MCF 10A (cell line): ENCODE results near the gene POU2F2. TPM values are rescaled to one million over a fixed set of nuclear protein-coding genes. Genes with fewer than 3 reads are reported as not detected.
A peak's percentile ranks its signal among the peaks of the same experiment; 100 is the strongest.

Source experiments
- BruUV-seq: library from RNA; stranded (reverse); fragments of 400-500 nt; replicated peaks from 2 replicates; lab custom pipeline; 2021; lab: Mats Ljungman, UMichigan
- CTCF ChIA-PET: fragments of 300-600 bp; sonication (Branson Sonifier 250); formaldehyde crosslinking; extraction: SDS; loops from one replicate; lab custom pipeline; 2021; ENCODE audit warnings: antibody characterized with exemption, inconsistent platforms; lab: Yijun Ruan, JAX
- POLR2A ChIA-PET: fragments of 300-600, 350-650 bp; sonication (Branson Sonifier 250); formaldehyde crosslinking; extraction: SDS; loops from one replicate; lab custom pipeline; 2020; ENCODE audit warnings: antibody characterized with exemption, inconsistent platforms; lab: Yijun Ruan, JAX
- DNase-seq: peaks from one replicate; pipeline ENCODE4 v3.0.0-alpha.2; 2018; ENCODE audit not compliant: unreplicated experiment
- H3K27ac Mint-ChIP-seq: one replicate; pipeline ENCODE4 v1.8.0; 2022; ENCODE audit warnings: mild to moderate bottlenecking, low read depth, mixed read lengths; ENCODE audit not compliant: unreplicated experiment
- H3K27me3 Mint-ChIP-seq: one replicate; pipeline ENCODE4 v1.8.0; 2022; ENCODE audit warnings: mixed read lengths; ENCODE audit not compliant: insufficient read depth, unreplicated experiment
- H3K36me3 Mint-ChIP-seq: one replicate; pipeline ENCODE4 v1.8.0; 2022; ENCODE audit warnings: mild to moderate bottlenecking, moderate library complexity, mixed read lengths; ENCODE audit not compliant: insufficient read depth, unreplicated experiment
- H3K4me1 Mint-ChIP-seq: one replicate; pipeline ENCODE4 v1.8.0; 2022; ENCODE audit warnings: mixed read lengths; ENCODE audit not compliant: insufficient read depth, unreplicated experiment
- H3K4me3 Mint-ChIP-seq: one replicate; pipeline ENCODE4 v1.8.0; 2022; ENCODE audit warnings: mild to moderate bottlenecking, moderate library complexity, mixed read lengths; ENCODE audit not compliant: unreplicated experiment
- H3K9me3 Mint-ChIP-seq: one replicate; pipeline ENCODE4 v1.8.0; 2022; ENCODE audit warnings: mixed read lengths; ENCODE audit not compliant: unreplicated experiment
- CTCF ChIP-seq: fragments of 200-600 bp; IDR thresholded peaks from one replicate; pipeline ENCODE4 v1.8.0; 2022; ENCODE audit warnings: antibody characterized with exemption, mild to moderate bottlenecking; ENCODE audit not compliant: unreplicated experiment
- intact Hi-C: fragments of 100-400 bp; cut with micrococcal nuclease; formaldehyde crosslinking; loops from 2 replicates; pipeline ENCODE4 v1.14.1; 2022
- total RNA-seq: library from RNA; stranded (reverse); gene quantifications from 2 replicates; pipeline ENCODE4 v1.2.3, GENCODE V29; 2022

The POU2F2 gene
- total RNA-seq, 1 experiment from 2014 or later = 0.70 TPM

DNA sequence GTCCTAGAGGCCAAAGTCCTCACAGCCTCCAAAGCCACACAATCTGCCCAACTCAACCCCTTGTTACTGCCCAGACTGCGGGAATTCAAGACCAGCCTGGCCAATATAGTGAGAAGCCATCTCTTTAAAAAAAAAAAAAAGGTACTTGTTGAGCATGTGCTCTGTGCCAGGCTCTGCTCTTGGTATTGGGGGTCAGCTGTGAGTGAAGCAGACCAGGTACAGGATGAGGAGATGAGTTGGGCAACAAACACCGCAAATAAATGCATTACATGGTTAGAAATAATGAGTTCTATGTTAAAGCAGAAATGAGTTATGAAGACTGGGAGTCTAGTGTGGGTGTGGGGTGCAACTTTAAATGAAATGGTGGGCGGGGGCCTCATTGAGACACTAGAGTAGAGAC is 72.1 kb downstream of the POU2F2 start:
- Mint-ChIP-seq H3K36me3 (no peaks in the 10 kb centered on the region), H3K4me3 (no peak overlapping the region), H3K9me3 (no peaks in the 10 kb centered on the region), H3K4me1 (no peaks in the 10 kb centered on the region), H3K27me3 (no peaks in the 10 kb centered on the region), H3K27ac (peak overlapping the region; percentile 59)
- no TSS peak for BruUV-seq
- POLR2A ChIA-PET = interaction anchor here (0.7 to 1.1 kb wide), 2 partner anchors 8 to 16 kb away, joined by 3 read pairs; partner anchors contain the start of gene ZNF574
- TF ChIP-seq CTCF = no peak
- CTCF ChIA-PET = interaction anchor here (0.6 to 1.5 kb wide), 2 partner anchors 21 to 48 kb away, joined by 3 read pairs; no protein-coding TSS in a partner anchor
- no peak for DNase-seq
- intact Hi-C loops = no loop called here

DNA sequence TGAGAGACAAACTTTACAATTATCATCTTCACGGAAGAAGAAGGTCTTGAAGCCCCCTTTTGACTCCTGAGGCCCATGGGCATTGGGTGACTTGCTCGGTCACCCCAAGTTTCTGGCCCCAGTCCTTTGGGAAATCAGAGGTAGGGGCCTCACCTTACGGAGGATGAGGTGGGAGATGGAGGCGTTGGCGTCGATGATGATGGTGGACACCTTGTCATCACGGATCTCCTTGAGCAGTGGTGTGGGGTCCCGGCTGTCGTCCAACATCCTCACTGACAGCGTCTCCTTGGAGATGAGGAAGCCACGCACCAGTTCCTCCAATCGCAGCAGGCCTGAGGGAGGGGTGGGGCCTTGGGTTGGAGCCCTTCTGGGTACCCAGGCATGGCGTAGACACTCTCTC is 73.0 kb downstream of the POU2F2 start:
- H3K27ac Mint-ChIP-seq = no peak overlapping the region
- peaks cover under 1% of the 10 kb centered on the region for H3K4me1 Mint-ChIP-seq
- no peak for DNase-seq
- H3K4me3 Mint-ChIP-seq = no peak overlapping the region
- H3K36me3 Mint-ChIP-seq = no peaks in the 10 kb centered on the region
- no peak for TF ChIP-seq CTCF
- BruUV-seq = no TSS peak
- ChIA-PET CTCF (interaction anchor here (1.5 kb wide), 1 partner anchor 49 kb away, joined by 3 read pairs; no protein-coding TSS in a partner anchor), POLR2A (no interaction called here)
- H3K27me3 Mint-ChIP-seq = no peaks in the 10 kb centered on the region
- no peaks in the 10 kb centered on the region for H3K9me3 Mint-ChIP-seq
- intact Hi-C loops = no loop called here

DNA sequence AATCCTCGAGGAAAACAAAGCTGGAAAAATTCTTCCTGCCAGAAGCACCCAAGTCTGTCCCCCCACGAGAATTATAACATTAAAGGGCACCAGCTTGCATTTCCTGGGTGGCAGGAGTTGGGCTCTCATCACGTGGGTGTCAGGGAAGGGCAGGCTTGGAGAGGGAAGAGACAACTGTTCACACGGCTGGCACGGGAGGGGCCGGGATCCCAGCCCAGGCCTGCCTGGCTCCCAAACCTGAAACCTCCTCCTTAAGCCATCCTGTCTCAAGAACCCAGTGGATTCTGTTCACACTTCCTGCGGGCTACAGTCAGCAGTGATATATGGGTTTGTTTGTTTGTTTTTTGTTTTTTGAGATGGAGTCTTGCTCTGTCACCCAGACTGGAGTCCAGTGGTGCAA is 74.4 kb downstream of the POU2F2 start:
- no peak for DNase-seq
- Mint-ChIP-seq H3K4me1 (peaks cover 7% of the 10 kb centered on the region), H3K27ac (no peak overlapping the region), H3K4me3 (no peak overlapping the region), H3K27me3 (no peaks in the 10 kb centered on the region), H3K9me3 (no peaks in the 10 kb centered on the region), H3K36me3 (no peaks in the 10 kb centered on the region)
- intact Hi-C loops = no loop called here
- no TSS peak for BruUV-seq
- CTCF ChIA-PET = interaction anchor here (0.6 to 0.7 kb wide), 2 partner anchors 122 to 186 kb away, joined by 3 read pairs; no protein-coding TSS in a partner anchor
- POLR2A ChIA-PET = no interaction called here
- no peak for TF ChIP-seq CTCF

DNA sequence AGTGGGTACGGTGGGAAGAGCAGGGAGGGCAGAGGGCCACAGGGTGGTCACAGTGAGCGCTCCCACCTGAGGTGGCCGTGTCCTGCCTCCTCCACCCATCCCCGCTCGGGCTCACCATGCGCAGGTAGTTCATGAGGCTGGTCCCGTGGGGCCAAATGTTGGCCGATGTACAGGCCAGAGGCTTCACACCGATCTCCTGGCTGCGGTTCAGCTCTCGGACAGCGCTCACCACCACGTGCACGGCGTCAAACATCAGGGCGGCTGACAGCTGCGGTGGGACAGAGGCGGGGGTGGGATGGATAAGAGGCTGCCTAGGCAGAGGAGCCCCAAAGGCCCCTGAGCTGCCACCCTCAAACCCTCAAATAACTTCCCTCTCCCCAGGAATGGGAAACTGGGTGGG is 78.0 kb downstream of the POU2F2 start:
- POLR2A ChIA-PET = interaction anchor here (4.2 kb wide), 1 partner anchor 22 kb away, joined by 32 read pairs; the partner anchor contains the start of gene ZNF574

More for the DNA sequence above, 78.0 kb downstream of the POU2F2 start:
- TF ChIP-seq CTCF = no peak
- Mint-ChIP-seq H3K36me3 (no peaks in the 10 kb centered on the region), H3K4me1 (peaks cover 29% of the 10 kb centered on the region), H3K9me3 (no peaks in the 10 kb centered on the region), H3K4me3 (no peak overlapping the region), H3K27me3 (no peaks in the 10 kb centered on the region), H3K27ac (peak overlapping the region; percentile 39)
- BruUV-seq = no TSS peak
- CTCF ChIA-PET = interaction anchor here (1.0 kb wide), 1 partner anchor 47 kb away, joined by 3 read pairs; no protein-coding TSS in a partner anchor
- no peak for DNase-seq
- intact Hi-C loops = no loop called here
